Fibroblast of peridontal ligament (primary cell): ENCODE measurements around the gene ERCC2.
"Not testable (repeated sequence)": the region's sequence is repeated elsewhere in the genome, so short reads cannot be mapped to it uniquely, and the experiment has no call there.

Experiments used
- DNase-seq: peaks from one replicate; pipeline ENCODE4 v3.0.0-alpha.2; 2010; ENCODE audit errors: extremely low read depth

ERCC2 gene

GRCh38 chr19:45333609-45334303, 36.6 kb downstream of the ERCC2 start:
- no peak for DNase-seq

DNA sequence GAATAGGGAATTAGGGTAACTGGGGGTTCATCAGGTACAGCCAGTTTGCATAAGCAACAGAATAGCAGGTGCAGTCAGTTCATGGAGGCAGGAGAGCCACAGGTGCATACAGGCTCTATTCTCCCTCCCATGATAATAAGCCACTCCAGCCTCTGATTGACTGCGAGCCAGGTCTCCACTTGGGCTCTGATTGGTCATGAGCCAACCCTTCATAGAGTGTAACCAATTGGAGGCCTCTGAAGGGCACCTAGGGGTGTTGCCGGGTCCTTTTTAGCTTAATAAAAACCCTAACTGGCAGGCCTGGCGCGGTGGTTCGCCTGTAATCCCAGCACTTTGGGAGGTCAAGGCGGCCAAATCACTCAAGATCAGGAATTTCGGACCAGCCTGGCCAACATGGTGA, 39.0 kb downstream of the ERCC2 start:
- no peak for DNase-seq

DNA sequence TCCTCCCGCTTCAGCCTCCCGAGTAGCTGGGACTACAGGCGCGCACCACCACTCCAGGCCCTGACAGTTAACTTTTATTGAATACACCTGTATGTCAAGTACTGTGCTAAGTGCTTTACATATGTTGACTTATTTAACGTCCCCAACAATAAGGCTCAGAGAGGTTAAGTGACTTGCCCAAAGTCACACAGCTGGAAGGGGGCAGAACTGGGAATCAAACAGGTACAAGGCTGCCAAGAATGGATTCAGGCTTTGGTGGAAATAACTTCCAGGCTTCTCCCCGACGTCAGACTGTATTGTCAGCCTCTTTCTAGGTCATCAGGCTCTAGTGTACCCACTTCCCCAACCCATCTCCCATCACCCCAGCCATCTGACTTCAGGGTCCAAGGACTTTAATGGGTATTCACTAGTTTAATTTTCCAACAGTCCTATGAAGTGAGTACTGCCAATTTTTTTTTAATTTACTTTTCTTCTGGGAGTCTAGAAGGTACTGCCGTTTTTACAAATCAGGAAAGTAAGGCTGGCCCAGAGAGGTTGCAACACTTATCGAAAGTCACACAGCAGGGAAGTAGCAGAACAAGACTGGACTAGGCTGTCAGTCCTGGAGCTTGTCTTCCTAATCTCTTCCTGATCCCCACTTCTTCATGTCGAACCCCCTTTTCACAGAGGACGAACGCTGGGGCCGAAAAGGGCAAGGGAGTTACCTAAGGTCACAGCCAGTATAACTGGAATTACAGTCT, 42.8 kb downstream of the ERCC2 start:
- no peak for DNase-seq

DNA sequence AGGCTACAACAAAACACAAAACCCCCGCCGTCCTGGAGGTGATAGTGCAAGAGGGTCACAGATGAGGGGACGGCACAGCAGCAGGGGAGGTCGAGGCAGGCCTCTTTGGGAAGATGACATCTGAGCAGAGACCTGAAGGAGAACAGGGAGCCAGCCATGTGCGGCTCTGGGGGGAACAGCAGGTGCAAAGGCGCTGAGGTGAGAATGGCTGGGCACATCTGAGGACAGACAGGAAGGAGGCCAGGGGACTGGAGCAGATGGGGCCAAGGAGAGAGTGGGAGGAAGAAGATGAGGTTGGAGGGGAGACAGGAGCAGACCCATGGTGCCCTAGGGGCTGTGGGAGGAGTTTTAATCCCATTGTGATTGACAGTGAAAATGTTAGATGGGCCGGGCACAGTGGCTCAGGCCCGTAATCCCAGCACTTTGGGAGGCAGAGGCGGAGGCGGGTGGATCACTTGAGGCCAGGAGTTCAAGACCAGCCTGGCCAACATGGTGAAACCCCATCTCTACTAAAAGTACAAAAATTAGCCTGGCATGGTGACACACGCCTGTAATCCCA, 45.9 kb downstream of the ERCC2 start:
- DNase-seq = no peak

DNA sequence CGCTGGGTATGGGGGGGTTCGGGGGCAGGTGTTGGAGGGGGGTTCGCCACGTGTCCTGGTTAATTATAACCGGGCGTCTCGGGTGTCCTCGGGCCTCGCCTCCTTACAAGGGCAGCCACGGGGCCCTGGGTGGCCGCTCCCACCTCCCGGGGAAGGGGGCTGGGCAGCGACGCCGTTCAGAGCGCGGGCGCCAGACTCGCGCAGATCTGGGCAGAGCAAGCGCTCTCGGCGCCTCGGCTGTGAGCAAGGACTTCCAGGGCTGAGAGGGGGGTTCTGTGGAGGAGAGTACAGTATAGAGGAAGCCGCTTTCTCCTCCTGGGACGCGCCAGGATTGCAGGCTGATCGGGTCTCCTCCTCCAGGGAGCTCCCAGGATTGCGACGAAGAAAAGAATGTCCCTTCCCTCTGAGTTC, 46.7 kb downstream of the ERCC2 start:
- DNase-seq = no peak

GRCh38 chr19:45322744-45323281, 47.6 kb downstream of the ERCC2 start, which contains the start of gene CKM:
TSS of gene CKM (minus strand) at chr19:45322875. CDS start at chr19:45319713, 3,162 bp downstream.
- DNase-seq = no peak

DNA sequence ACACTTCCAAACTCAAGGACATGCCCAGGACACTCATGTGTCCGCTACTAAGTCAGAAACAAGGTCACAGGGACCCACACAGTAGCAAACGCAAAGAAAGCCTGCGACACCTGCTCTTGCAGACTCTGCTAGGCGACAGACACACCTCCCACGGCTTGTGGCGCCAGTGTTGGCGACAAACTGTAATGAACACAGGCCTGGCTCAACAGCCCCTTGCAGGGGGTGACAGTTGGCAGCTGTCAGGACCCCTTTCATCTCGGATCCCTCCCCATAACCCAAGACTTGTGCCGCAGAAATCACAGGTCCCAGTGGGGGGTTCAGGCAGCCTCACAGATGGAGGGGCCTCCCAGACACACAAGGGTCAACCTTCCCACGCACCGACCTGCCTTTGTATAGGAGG, 48.1 kb downstream of the ERCC2 start:
- DNase-seq = no peak

GRCh38 chr19:45321848-45322247, 48.5 kb downstream of the ERCC2 start:
- no peak for DNase-seq

- DNase-seq = no peak
These were observed 49.2 kb downstream of the ERCC2 start for GRCh38 chr19:45320997-45321775.

GRCh38 chr19:45315304-45315703, 55.1 kb downstream of the ERCC2 start:
- DNase-seq = no peak

- DNase-seq = no peak
These were observed 55.6 kb downstream of the ERCC2 start for GRCh38 chr19:45314708-45315245.

GRCh38 chr19:45312285-45312684, 58.1 kb downstream of the ERCC2 start:
- DNase-seq = not testable (repeated sequence)

DNA sequence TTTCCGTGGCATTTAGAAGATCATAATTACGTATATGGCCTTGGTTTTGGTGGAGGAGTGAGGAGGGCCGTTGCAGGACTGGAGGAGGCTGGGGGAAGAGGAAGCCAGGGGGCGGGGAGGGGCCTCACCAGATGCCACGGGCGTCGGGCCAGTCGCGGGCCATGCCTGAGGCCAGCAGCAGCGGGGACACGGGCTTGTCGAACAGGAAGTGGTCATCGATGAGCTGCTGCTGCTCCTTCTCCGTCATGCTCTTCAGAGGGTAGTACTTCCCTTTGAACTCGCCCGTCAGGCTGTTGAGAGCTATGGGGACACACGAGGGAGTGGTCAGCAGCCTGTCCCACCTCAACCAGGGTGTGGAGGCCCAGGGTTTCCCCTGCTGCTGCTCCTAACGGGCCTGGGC, 58.8 kb downstream of the ERCC2 start:
- DNase-seq = no peak

- not testable (repeated sequence) for DNase-seq
These were observed 61.1 kb downstream of the ERCC2 start for GRCh38 chr19:45309322-45309721.

DNA sequence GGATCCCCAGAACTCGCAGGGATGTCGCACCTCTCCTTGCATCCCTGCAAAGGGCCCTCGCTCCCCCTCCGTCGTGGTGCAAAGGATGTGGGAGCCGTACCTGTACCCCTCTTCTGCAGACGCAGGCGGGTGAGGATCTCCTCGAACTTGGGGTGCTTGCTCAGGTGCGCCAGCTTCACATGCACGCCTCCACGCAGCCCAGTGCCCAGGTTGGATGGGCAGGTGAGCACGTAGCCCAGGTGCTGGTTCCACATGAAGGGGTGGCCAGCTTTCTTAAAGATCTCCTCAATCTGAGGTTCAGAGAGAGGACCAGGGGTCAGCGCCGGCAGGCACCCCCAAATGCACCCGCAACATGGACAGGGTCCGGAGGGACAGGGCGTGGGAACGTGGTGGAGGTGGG, 63.0 kb downstream of the ERCC2 start:
- DNase-seq = no peak

DNA sequence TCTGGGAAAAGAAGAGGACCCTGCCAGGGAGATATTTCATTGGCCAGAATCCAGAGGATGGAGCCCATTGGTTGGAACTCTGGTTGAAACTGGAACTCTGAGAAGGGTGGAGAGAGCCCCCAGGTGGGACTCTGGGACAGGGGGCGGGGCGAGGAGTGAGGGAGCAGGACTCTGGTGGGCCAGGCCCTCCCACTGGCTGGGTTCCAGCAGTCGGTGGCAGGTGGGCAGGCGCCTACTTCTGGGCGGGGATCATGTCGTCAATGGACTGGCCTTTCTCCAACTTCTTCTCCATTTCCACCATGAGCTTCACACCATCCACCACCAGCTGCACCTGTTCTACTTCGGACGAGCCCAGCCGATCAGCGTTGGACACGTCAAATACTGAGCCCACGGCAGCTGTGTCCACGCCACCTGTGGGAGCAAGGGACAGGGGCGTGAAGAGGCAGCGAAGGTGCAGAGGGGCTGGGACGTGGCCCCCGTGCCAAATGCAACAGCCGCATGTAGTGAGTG, 63.8 kb downstream of the ERCC2 start:
- DNase-seq = no peak

- peak; percentile 22 for DNase-seq
These were observed 64.3 kb downstream of the ERCC2 start for GRCh38 chr19:45306040-45306439.

GRCh38 chr19:45305421-45305820, 65.0 kb downstream of the ERCC2 start:
- peak; percentile 25 for DNase-seq

DNA sequence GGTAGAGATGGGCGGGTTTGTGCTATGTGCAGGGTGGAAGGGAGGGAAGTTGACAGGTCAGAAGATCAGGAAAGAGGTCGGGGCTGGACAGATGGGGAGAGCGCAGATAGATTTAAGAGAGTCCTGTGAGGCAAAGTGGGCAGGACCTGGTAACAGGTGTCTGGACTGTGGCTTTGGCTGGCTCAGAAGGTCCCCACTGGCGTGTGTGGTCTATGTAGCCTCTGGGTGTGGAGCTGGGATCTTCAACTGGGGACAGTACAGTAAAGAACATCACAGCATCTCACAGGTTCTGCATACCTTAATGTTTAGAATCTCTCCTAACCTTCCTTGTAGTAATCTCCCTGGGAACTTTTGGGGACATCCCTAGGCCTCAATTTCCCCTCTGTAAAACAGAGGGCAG, 65.4 kb downstream of the ERCC2 start:
- no peak for DNase-seq

GRCh38 chr19:45304141-45304926, 66.0 kb downstream of the ERCC2 start:
- no peak for DNase-seq
